CD14-positive monocyte (primary cell): ENCODE measurements around the gene CNP. TPM values are rescaled to one million over a fixed set of nuclear protein-coding genes. Genes with fewer than 3 reads are reported as not detected.

Source experiments
- DNase-seq, 3 donors: peaks; one replicate each; pipeline ENCODE4 v3.0.0-alpha.2; 2011 to 2022
- H2AFZ ChIP-seq: 2 replicates; pipeline ENCODE4 v1.6.0; 2012; ENCODE audit warnings: mild to moderate bottlenecking, low read depth, low read length, inconsistent platforms; ENCODE audit not compliant: insufficient read depth, poor library complexity, severe bottlenecking
- H3K27ac ChIP-seq, 2 donors: 1 replicate in 1 of 2; 2 replicates in 1 of 2; pipeline ENCODE4 v1.5.1; 2012 to 2013; ENCODE audit warnings: low read length in 2 of 2, control low read depth in 1 of 2, inconsistent platforms in 1 of 2, low read depth in 1 of 2, mild to moderate bottlenecking in 1 of 2
- H3K27me3 ChIP-seq, 2 donors: one replicate each; pipeline versions ENCODE4 v1.6.0 to v1.6.1; 2011 to 2013; ENCODE audit warnings: low read length in 2 of 2; ENCODE audit not compliant: control insufficient read depth in 2 of 2, insufficient read depth in 2 of 2
- H3K36me3 ChIP-seq, 2 donors: replicated peaks in 1 of 2; 1 replicate in 1 of 2; 2 replicates in 1 of 2; pipeline versions ENCODE4 v1.5.1 to v1.6.1; 2012 to 2013; ENCODE audit warnings: low read length in 2 of 2, control low read depth in 1 of 2, inconsistent platforms in 1 of 2, mild to moderate bottlenecking in 1 of 2; ENCODE audit not compliant: insufficient read depth in 2 of 2, control insufficient read depth in 1 of 2
- H3K4me1 ChIP-seq, 2 donors: 1 replicate in 1 of 2; 2 replicates in 1 of 2; pipeline versions ENCODE4 v1.5.1 to v1.6.1; 2012 to 2013; ENCODE audit warnings: low read length in 2 of 2, control low read depth in 1 of 2, inconsistent platforms in 1 of 2, mild to moderate bottlenecking in 1 of 2, moderate library complexity in 1 of 2; ENCODE audit not compliant: insufficient read depth in 2 of 2, control insufficient read depth in 1 of 2
- H3K4me2 ChIP-seq: replicated peaks from 2 replicates; pipeline ENCODE3; 2012; ENCODE audit warnings: low read length, moderate library complexity, mild to moderate bottlenecking; ENCODE audit not compliant: poor library complexity, severe bottlenecking; ENCODE audit errors: extremely low read depth
- H3K4me3 ChIP-seq, 3 experiments: fragments of 200-600 bp in 1 of 3; sonication (generic) in 1 of 3; replicated peaks in 1 of 3; 1 replicate in 2 of 3; 2 replicates in 1 of 3; pipeline ENCODE4 v1.5.1; 2011 to 2013; ENCODE audit warnings: low read length in 3 of 3, mild to moderate bottlenecking in 3 of 3, control low read depth in 2 of 3, low read depth in 2 of 3, inconsistent platforms in 1 of 3, moderate library complexity in 1 of 3
- H3K79me2 ChIP-seq: 2 replicates; pipeline ENCODE4 v1.6.0; 2012; ENCODE audit warnings: mild to moderate bottlenecking, control low read depth, inconsistent platforms, low read length, moderate library complexity; ENCODE audit not compliant: insufficient read depth
- H3K9ac ChIP-seq: 2 replicates; pipeline ENCODE4 v1.6.0; 2017; ENCODE audit warnings: low read length, mild to moderate bottlenecking; ENCODE audit not compliant: insufficient read depth, poor library complexity, severe bottlenecking
- H3K9me3 ChIP-seq, 2 donors: replicated peaks in 1 of 2; 1 replicate in 1 of 2; 2 replicates in 1 of 2; pipeline versions ENCODE4 v1.5.1 to v1.6.1; 2012 to 2013; ENCODE audit warnings: low read length in 2 of 2, control low read depth in 1 of 2; ENCODE audit not compliant: control insufficient read depth in 1 of 2, insufficient read depth in 1 of 2
- H4K20me1 ChIP-seq: 2 replicates; pipeline ENCODE4 v1.6.0; 2012; ENCODE audit warnings: mild to moderate bottlenecking, low read length, control low read depth, moderate library complexity; ENCODE audit not compliant: insufficient read depth
- H3K27ac Mint-ChIP-seq, 7 donors: one replicate each; pipeline ENCODE4 v1.8.0; 2020; ENCODE audit warnings: mild to moderate bottlenecking in 7 of 7, mixed read lengths in 7 of 7, moderate library complexity in 6 of 7, inconsistent platforms in 2 of 7
- H3K27me3 Mint-ChIP-seq, 3 donors: one replicate each; pipeline ENCODE4 v1.8.0; 2021 to 2022; ENCODE audit warnings: low read depth in 3 of 3, mild to moderate bottlenecking in 3 of 3, mixed read lengths in 3 of 3, moderate library complexity in 3 of 3, inconsistent platforms in 1 of 3
- H3K36me3 Mint-ChIP-seq, 2 donors: one replicate each; pipeline ENCODE4 v1.8.0; 2020; ENCODE audit warnings: mixed read lengths in 2 of 2, inconsistent platforms in 1 of 2, mild to moderate bottlenecking in 1 of 2
- H3K4me1 Mint-ChIP-seq: one replicate; pipeline ENCODE4 v1.8.0; 2020; ENCODE audit warnings: mild to moderate bottlenecking, mixed read lengths
- H3K4me3 Mint-ChIP-seq, 2 donors: one replicate each; pipeline ENCODE4 v1.8.0; 2020; ENCODE audit warnings: mild to moderate bottlenecking in 2 of 2, mixed read lengths in 2 of 2, moderate library complexity in 1 of 2
- H3K9me3 Mint-ChIP-seq, 7 donors: one replicate each; pipeline ENCODE4 v1.8.0; 2020 to 2022; ENCODE audit warnings: mixed read lengths in 7 of 7, mild to moderate bottlenecking in 6 of 7, moderate library complexity in 6 of 7, inconsistent platforms in 2 of 7
- WGBS: methylation state at CpG from one replicate; pipeline ENCODE4 v1.1.5; 2013; ENCODE audit warnings: missing lambda C conversion rate; ENCODE audit not compliant: insufficient coverage; 5-methylcytosine and 5-hydroxymethylcytosine counted together
- intact Hi-C, 2 donors: fragments of 100-400 bp; cut with micrococcal nuclease; formaldehyde crosslinking; loops; one replicate each; pipeline versions ENCODE4 v1.15.0 to v1.15.1; 2023
- polyA plus RNA-seq, 3 donors: library from polyadenylated mRNA; depleted of rRNA in 1 of 3; unstranded in 2 of 3; stranded (reverse) in 1 of 3; fragments of 300-500 nt in 2 of 3; fragments of >200 nt in 1 of 3; fragmentation: Illumina TruSeq in 2 of 3; gene quantifications; 1 replicate in 2 of 3; 2 replicates in 1 of 3; pipeline ENCODE4 v1.2.3, GENCODE V29; 2012 to 2021
- TF ChIP-seq, protein P1 (sequence below): fragments of 200-600 bp; IDR thresholded peaks from one replicate; pipeline ENCODE4 v1.8.0; 2022; ENCODE audit warnings: antibody characterized with exemption, mild to moderate bottlenecking

Gene CNP
- polyA plus RNA-seq, 3 donors = 19.0 to 50.2 (median 47.0) TPM

DNA sequence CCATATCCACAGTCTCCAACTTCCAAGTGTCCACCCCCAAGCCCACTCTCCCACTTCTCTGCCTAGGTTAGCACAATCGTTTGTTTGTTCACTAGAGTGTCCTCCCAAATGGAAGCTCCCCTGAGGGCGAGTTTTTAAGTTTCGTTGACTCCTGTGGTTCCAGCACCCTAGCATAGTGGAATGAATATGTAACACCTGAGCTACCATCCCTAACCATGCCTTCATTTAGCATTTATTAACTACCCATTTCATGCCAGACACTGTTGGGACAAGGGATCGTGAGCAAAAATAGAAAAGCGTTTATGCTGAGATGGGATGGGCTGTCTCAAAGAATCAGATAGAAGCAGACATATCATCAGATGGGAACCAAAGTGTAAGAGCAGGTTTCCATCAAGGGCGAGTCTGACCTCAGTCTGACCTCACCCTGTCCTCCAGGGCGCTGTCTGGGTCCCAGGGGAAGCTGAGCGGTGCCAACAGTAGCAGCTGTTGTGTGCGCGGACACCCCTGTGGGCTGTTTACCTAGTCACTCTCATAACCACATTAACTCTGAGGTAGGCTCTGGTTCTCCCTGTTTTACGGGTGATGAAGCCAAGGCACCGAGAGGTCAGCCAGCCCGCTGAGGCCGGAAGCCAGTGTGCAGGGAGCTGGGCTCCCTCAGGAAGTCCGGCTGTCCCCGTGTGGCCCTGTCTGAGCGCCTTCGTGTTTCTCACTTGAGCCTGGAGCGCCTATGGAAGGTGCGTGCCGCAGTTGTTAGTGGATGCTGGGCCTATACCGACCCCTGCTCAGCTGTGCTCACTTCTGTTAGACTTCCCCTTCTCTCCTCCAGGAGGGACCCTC, 6.2 kb downstream of the CNP start:
- Histone ChIP-seq H2AFZ (no peak overlapping the region), H3K27me3 (no peaks in the 10 kb centered on the region), H3K4me2 (no peak overlapping the region), H3K4me3 (no peak overlapping the region), H3K9me3 (no peaks in the 10 kb centered on the region), H3K27ac (peak overlapping the region in 1 of 2 donors; percentile 16), H3K36me3 (peaks cover 70 to 87% of the 10 kb centered on the region in 2 donors), H3K4me1 (peaks cover 2 to 18% of the 10 kb centered on the region in 2 donors), H3K9ac (no peak overlapping the region), H4K20me1 (peaks cover 100% of the 10 kb centered on the region), H3K79me2 (peaks cover 66% of the 10 kb centered on the region)
- intact Hi-C loops = loop anchor here in 1 of 2 donors (5.0 kb wide), 1 partner anchor 35 kb away; no protein-coding TSS in a partner anchor
- Mint-ChIP-seq H3K4me1 (peaks cover 25% of the 10 kb centered on the region), H3K27me3 (no peaks in the 10 kb centered on the region), H3K9me3 (no peaks in the 10 kb centered on the region), H3K27ac (peak overlapping the region in 5 of 7 donors; percentile 37 to 77 (median 53)), H3K4me3 (no peak overlapping the region), H3K36me3 (peaks cover 55 to 82% of the 10 kb centered on the region in 2 donors)
- TF ChIP-seq, protein P1, sequence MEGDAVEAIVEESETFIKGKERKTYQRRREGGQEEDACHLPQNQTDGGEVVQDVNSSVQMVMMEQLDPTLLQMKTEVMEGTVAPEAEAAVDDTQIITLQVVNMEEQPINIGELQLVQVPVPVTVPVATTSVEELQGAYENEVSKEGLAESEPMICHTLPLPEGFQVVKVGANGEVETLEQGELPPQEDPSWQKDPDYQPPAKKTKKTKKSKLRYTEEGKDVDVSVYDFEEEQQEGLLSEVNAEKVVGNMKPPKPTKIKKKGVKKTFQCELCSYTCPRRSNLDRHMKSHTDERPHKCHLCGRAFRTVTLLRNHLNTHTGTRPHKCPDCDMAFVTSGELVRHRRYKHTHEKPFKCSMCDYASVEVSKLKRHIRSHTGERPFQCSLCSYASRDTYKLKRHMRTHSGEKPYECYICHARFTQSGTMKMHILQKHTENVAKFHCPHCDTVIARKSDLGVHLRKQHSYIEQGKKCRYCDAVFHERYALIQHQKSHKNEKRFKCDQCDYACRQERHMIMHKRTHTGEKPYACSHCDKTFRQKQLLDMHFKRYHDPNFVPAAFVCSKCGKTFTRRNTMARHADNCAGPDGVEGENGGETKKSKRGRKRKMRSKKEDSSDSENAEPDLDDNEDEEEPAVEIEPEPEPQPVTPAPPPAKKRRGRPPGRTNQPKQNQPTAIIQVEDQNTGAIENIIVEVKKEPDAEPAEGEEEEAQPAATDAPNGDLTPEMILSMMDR = no peak
- 94% methylated on average over 15 of the region's 22 CpGs for WGBS
- no peak for DNase-seq

DNA sequence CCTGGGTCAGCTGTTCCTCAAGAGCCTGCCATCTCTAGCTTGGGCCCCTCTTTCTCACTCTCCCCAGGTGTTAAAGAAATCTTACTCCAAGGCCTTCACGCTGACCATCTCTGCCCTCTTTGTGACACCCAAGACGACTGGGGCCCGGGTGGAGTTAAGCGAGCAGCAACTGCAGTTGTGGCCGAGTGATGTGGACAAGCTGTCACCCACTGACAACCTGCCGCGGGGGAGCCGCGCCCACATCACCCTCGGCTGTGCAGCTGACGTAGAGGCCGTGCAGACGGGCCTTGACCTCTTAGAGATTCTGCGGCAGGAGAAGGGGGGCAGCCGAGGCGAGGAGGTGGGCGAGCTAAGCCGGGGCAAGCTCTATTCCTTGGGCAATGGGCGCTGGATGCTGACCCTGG, 6.8 kb downstream of the CNP start:
- peaks cover 59% of the 10 kb centered on the region for H3K79me2 ChIP-seq
- no peak overlapping the region for H3K27ac ChIP-seq

More for the DNA sequence above, 6.8 kb downstream of the CNP start:
- H3K27me3 ChIP-seq = no peaks in the 10 kb centered on the region
- Mint-ChIP-seq H3K9me3 (no peaks in the 10 kb centered on the region), H3K27ac (peak overlapping the region in 4 of 7 donors; percentile 6 to 77 (median 46)), H3K4me3 (no peak overlapping the region), H3K27me3 (no peaks in the 10 kb centered on the region), H3K4me1 (peaks cover 19% of the 10 kb centered on the region), H3K36me3 (peaks cover 57 to 82% of the 10 kb centered on the region in 2 donors)
- H3K36me3 ChIP-seq = peaks cover 75 to 88% of the 10 kb centered on the region in 2 donors
- DNase-seq = no peak
- peaks cover 100% of the 10 kb centered on the region for H4K20me1 ChIP-seq
- no peak overlapping the region for H3K4me2 ChIP-seq
- 91% methylated on average over 17 of the region's 19 CpGs for WGBS
- no peak overlapping the region for H2AFZ ChIP-seq
- intact Hi-C loops = loop anchor here in 1 of 2 donors (5.0 kb wide), 1 partner anchor 36 kb away; no protein-coding TSS in a partner anchor
- H3K9ac ChIP-seq = no peak overlapping the region
- H3K4me3 ChIP-seq = no peak overlapping the region
- TF ChIP-seq, protein P1 = no peak
- H3K4me1 ChIP-seq = peaks cover 0 to 11% of the 10 kb centered on the region in 2 donors
- no peaks in the 10 kb centered on the region for H3K9me3 ChIP-seq
